Brain microvascular endothelial cell (primary cell): ENCODE results near the gene TSC22D2.
A peak's percentile ranks its signal among the peaks of the same experiment; 100 is the strongest.

Experiments used
- DNase-seq: peaks from one replicate; pipeline ENCODE4 v3.0.0-alpha.2; 2020
- H3K27ac ChIP-seq: fragments of 250-450 bp; sonication (Bioruptor Pico); 2 replicates; pipeline ENCODE4 v1.5.1; 2020; ENCODE audit warnings: mild to moderate bottlenecking, moderate library complexity
- H3K27me3 ChIP-seq: fragments of 250-450 bp; sonication (Bioruptor Pico); replicated peaks from 2 replicates; pipeline ENCODE4 v1.5.1; 2020; ENCODE audit warnings: mild to moderate bottlenecking
- H3K36me3 ChIP-seq: fragments of 250-450 bp; sonication (Bioruptor Pico); replicated peaks from 2 replicates; pipeline ENCODE4 v1.5.1; 2020; ENCODE audit warnings: mild to moderate bottlenecking
- H3K4me3 ChIP-seq: 2 replicates; pipeline ENCODE4 v1.5.1; 2011; ENCODE audit warnings: low read depth, mild to moderate bottlenecking, control low read depth, low read length, moderate library complexity
- CTCF ChIP-seq: IDR thresholded peaks from 2 replicates; pipeline ENCODE4 v1.5.1; 2011; ENCODE audit warnings: low read depth, mild to moderate bottlenecking, moderate library complexity, low read length, control low read depth, inconsistent platforms; ENCODE audit errors: missing control alignments
- in situ Hi-C: cut with HindIII; loops from 2 replicates; pipeline ENCODE4 v1.10.0; 2017; ENCODE audit warnings: low sequenced_read_pairs, low pct_ligation_motif_present

The TSC22D2 gene

GRCh38 chr3:150409125-150409511, 1.0 kb downstream of the TSC22D2 start:
- in situ Hi-C loops, result no loop called here
- H3K27me3 ChIP-seq, result no peaks in the 10 kb centered on the region
- TF ChIP-seq CTCF, result no peak
- H3K27ac ChIP-seq, result peak overlapping the region; percentile 95
- H3K36me3 ChIP-seq, result peaks cover 15% of the 10 kb centered on the region
- DNase-seq, result no peak
- peak overlapping the region; percentile 93 for H3K4me3 ChIP-seq

GRCh38 chr3:150409512-150410310, 1.6 kb downstream of the TSC22D2 start:
- Histone ChIP-seq H3K4me3 (peak overlapping the region; percentile 93), H3K27ac (peak overlapping the region; percentile 95), H3K27me3 (no peaks in the 10 kb centered on the region), H3K36me3 (peaks cover 15% of the 10 kb centered on the region)
- DNase-seq, result peak; percentile 68
- TF ChIP-seq CTCF, result peak; percentile 59
- in situ Hi-C loops, result no loop called here

GRCh38 chr3:150410311-150411105, 2.4 kb downstream of the TSC22D2 start:
- no peak for TF ChIP-seq CTCF
- DNase-seq, result no peak
- Histone ChIP-seq H3K27me3 (no peaks in the 10 kb centered on the region), H3K36me3 (peaks cover 15% of the 10 kb centered on the region), H3K27ac (peak overlapping the region; percentile 95), H3K4me3 (peak overlapping the region; percentile 93)
- in situ Hi-C loops, result no loop called here

GRCh38 chr3:150411106-150411460, 3.0 kb downstream of the TSC22D2 start:
- Histone ChIP-seq H3K36me3 (peaks cover 15% of the 10 kb centered on the region), H3K4me3 (peak overlapping the region; percentile 93), H3K27ac (peak overlapping the region; percentile 34), H3K27me3 (no peaks in the 10 kb centered on the region)
- DNase-seq, result no peak
- in situ Hi-C loops, result no loop called here
- no peak for TF ChIP-seq CTCF

- no peak for DNase-seq
- in situ Hi-C loops, result no loop called here
Observed at GRCh38 chr3:150411546-150411945, 3.4 kb downstream of the TSC22D2 start.

More at GRCh38 chr3:150411546-150411945, 3.4 kb downstream of the TSC22D2 start:
- Histone ChIP-seq H3K4me3 (peak overlapping the region; percentile 93), H3K27ac (peak overlapping the region; percentile 34), H3K27me3 (no peaks in the 10 kb centered on the region), H3K36me3 (peaks cover 15% of the 10 kb centered on the region)
- no peak for TF ChIP-seq CTCF
